ENCODE results near the gene CD300LD. TPM values are rescaled to one million over a fixed set of nuclear protein-coding genes. Genes with fewer than 3 reads are reported as not detected.

Gene CD300LD
- total RNA-seq, 1 experiment from 2014 or later: not detected

DNA sequence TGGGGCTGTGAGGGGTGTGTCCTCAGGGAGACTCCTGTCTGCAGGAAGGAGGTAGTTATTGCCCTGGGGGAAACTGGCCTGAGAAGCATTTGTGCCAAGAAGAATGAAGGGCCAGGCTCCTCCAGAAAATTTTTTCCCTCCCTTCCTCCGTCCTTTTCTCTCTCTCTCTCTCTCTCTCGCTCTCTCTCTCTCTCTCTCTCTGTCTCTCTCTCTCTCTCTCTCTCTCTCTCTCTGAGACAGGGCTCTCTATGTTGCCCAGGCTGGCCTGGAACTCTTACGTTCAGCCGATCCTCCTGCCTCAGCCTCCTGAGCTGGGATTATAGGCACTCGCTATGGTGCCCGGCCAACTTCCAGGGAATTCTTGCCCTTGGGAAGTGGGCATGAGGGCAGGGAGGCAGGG lies 20.0 kb upstream of the CD300LD start:
- H3K36me3 ChIP-seq (ENCODE audit: insufficient read depth, low read length, poor library complexity, severe bottlenecking): no peaks in the 10 kb centered on the region
- DNase-seq (ENCODE audit: low spot score): no peak
- no TSS peak for BruUV-seq (replicated peaks)
- no peaks in the 10 kb centered on the region for H3K4me1 ChIP-seq (ENCODE audit: insufficient read depth, low read length, poor library complexity, severe bottlenecking)
- ChIA-PET CTCF (no interaction called here), POLR2A (ENCODE audit: low non-redundant PET) (no interaction called here)
- H3K27ac ChIP-seq (ENCODE audit: low read depth, low read length, poor library complexity, severe bottlenecking): no peak overlapping the region
- no peaks in the 10 kb centered on the region for H3K9me3 ChIP-seq (ENCODE audit: low read depth, low read length, poor library complexity, severe bottlenecking)
- TF ChIP-seq, protein P1, sequence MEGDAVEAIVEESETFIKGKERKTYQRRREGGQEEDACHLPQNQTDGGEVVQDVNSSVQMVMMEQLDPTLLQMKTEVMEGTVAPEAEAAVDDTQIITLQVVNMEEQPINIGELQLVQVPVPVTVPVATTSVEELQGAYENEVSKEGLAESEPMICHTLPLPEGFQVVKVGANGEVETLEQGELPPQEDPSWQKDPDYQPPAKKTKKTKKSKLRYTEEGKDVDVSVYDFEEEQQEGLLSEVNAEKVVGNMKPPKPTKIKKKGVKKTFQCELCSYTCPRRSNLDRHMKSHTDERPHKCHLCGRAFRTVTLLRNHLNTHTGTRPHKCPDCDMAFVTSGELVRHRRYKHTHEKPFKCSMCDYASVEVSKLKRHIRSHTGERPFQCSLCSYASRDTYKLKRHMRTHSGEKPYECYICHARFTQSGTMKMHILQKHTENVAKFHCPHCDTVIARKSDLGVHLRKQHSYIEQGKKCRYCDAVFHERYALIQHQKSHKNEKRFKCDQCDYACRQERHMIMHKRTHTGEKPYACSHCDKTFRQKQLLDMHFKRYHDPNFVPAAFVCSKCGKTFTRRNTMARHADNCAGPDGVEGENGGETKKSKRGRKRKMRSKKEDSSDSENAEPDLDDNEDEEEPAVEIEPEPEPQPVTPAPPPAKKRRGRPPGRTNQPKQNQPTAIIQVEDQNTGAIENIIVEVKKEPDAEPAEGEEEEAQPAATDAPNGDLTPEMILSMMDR (conservative IDR thresholded peaks at IDR 0.05; ENCODE audit: low read depth, low read length): no peak
- TF ChIP-seq EZH2 (IDR thresholded peaks at IDR 0.05; ENCODE audit: borderline replicate concordance, low read depth, low read length, poor library complexity, severe bottlenecking): no peak
- H3K4me3 ChIP-seq (ENCODE audit: low read depth, low read length, poor library complexity, severe bottlenecking): no peak overlapping the region
- intact Hi-C loops (cut with micrococcal nuclease; ENCODE audit: unreplicated experiment): no loop called here
- H3K27me3 ChIP-seq (replicated peaks; ENCODE audit: insufficient read depth, low read depth, low read length, poor library complexity): peaks cover 36% of the 10 kb centered on the region

DNA sequence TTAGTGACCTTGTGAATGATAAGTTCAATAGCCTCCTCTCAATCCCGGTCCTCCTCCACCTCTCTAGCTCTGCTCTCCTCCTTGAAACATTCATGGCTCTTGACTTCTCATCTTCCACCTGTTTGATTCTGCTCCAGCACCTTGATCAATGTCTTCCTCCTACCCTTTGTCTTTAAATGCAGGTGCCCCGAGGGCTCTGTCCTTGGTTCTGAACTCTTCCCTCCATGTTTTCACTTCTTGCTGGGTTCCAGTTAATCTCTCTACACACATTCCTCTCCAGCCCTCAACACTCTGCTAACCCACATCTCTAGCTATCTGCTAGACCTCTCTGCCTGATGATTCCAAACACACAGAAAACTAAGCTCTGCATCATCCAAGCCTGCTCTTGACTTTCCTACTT lies 18.0 kb upstream of the CD300LD start:
- H3K27ac ChIP-seq (ENCODE audit: low read depth, low read length, poor library complexity, severe bottlenecking): no peak overlapping the region
- CTCF ChIA-PET: no interaction called here

DNA sequence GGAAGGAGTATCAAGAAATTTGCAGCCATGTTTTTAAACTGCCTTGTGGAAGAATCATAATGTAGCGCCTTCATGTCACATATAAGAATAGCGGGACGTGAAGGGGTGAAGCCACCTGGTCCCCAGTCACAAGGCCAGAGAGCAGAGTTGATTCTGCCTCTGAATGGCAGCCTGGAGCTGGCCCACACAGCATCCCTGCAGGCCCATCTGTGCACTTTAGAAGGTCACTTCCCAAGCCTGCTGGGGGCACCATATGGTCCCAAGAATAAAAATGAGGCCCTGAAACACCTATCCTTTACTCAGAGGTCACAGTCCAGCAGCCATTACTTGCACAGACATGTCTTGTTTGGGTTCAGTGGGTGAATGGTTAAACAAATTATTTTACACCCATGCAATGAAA lies 16.4 kb upstream of the CD300LD start:
- Histone ChIP-seq H3K4me1 (ENCODE audit: insufficient read depth, low read length, poor library complexity, severe bottlenecking) (no peaks in the 10 kb centered on the region), H3K4me3 (ENCODE audit: low read depth, low read length, poor library complexity, severe bottlenecking) (no peak overlapping the region), H3K27ac (ENCODE audit: low read depth, low read length, poor library complexity, severe bottlenecking) (no peak overlapping the region), H3K27me3 (replicated peaks; ENCODE audit: insufficient read depth, low read depth, low read length, poor library complexity) (peaks cover 34% of the 10 kb centered on the region), H3K36me3 (ENCODE audit: insufficient read depth, low read length, poor library complexity, severe bottlenecking) (no peaks in the 10 kb centered on the region), H3K9me3 (ENCODE audit: low read depth, low read length, poor library complexity, severe bottlenecking) (no peaks in the 10 kb centered on the region)
- ChIA-PET CTCF (no interaction called here), POLR2A (ENCODE audit: low non-redundant PET) (no interaction called here)
- no peak for DNase-seq (ENCODE audit: low spot score)
- TF ChIP-seq, protein P1 (conservative IDR thresholded peaks at IDR 0.05; ENCODE audit: low read depth, low read length): no peak
- no peak for TF ChIP-seq EZH2 (IDR thresholded peaks at IDR 0.05; ENCODE audit: borderline replicate concordance, low read depth, low read length, poor library complexity, severe bottlenecking)
- BruUV-seq (replicated peaks): no TSS peak
- intact Hi-C loops (cut with micrococcal nuclease; ENCODE audit: unreplicated experiment): loop anchor here (10.0 kb wide), 1 partner anchor 244 kb away; the partner anchor contains the start of genes BTBD17 and GPR142

More for the DNA sequence above, 18.0 kb upstream of the CD300LD start:
- no peak for DNase-seq (ENCODE audit: low spot score)
- BruUV-seq (replicated peaks): no TSS peak
- H3K9me3 ChIP-seq (ENCODE audit: low read depth, low read length, poor library complexity, severe bottlenecking): no peaks in the 10 kb centered on the region
- peaks cover 32% of the 10 kb centered on the region for H3K27me3 ChIP-seq (replicated peaks; ENCODE audit: insufficient read depth, low read depth, low read length, poor library complexity)
- no peak overlapping the region for H3K4me3 ChIP-seq (ENCODE audit: low read depth, low read length, poor library complexity, severe bottlenecking)
- POLR2A ChIA-PET (ENCODE audit: low non-redundant PET): no interaction called here
- TF ChIP-seq EZH2 (IDR thresholded peaks at IDR 0.05; ENCODE audit: borderline replicate concordance, low read depth, low read length, poor library complexity, severe bottlenecking): no peak
- TF ChIP-seq, protein P1 (conservative IDR thresholded peaks at IDR 0.05; ENCODE audit: low read depth, low read length): no peak
- intact Hi-C loops (cut with micrococcal nuclease; ENCODE audit: unreplicated experiment): no loop called here
- H3K36me3 ChIP-seq (ENCODE audit: insufficient read depth, low read length, poor library complexity, severe bottlenecking): no peaks in the 10 kb centered on the region
- H3K4me1 ChIP-seq (ENCODE audit: insufficient read depth, low read length, poor library complexity, severe bottlenecking): no peaks in the 10 kb centered on the region

Measured in A673 (cell line).